HT1080 (cell line): Measurements from ENCODE around the gene SPECC1. TPM values are rescaled to one million over a fixed set of nuclear protein-coding genes. Genes with fewer than 3 reads are reported as not detected.
"Not testable (repeated sequence)": the region's sequence is repeated elsewhere in the genome, so short reads cannot be mapped to it uniquely, and the experiment has no call there.

ENCODE experiments used
- DNase-seq: peaks from one replicate; pipeline ENCODE4 v3.0.0-alpha.2; 2015; ENCODE audit warnings: low read depth
- polyA plus RNA-seq, 2 experiments: library from polyadenylated mRNA; depleted of rRNA; stranded (reverse); fragments of >200 nt; gene quantifications; 2 replicates each; pipeline ENCODE4 v1.2.3, GENCODE V29; 2015
- total RNA-seq: library from RNA; depleted of rRNA; stranded (reverse); fragments of >200 nt; shearing (Covaris generic); gene quantifications from 2 replicates; pipeline ENCODE4 v1.2.3, GENCODE V29; 2014; rRNA removed

SPECC1 gene
- 31.4 and 45.4 TPM in 2 replicates for total RNA-seq
- 14.6 and 20.4 TPM in 2 replicates for polyA plus RNA-seq (2015; cell fraction: cytosol; rRNA removed)
- polyA plus RNA-seq (2015; cell fraction: nucleus; rRNA removed) = 13.2 and 19.2 TPM in 2 replicates

GRCh38 chr17:20009302-20010098 lies at the start of gene SPECC1:
Gene SPECC1 (plus strand): TSS chr17:20009359. CDS start chr17:20096652, 87,293 bp downstream.
- DNase-seq = peak; percentile 83

GRCh38 chr17:19962954-19963353 lies 46.2 kb upstream of the SPECC1 start:
- not testable (repeated sequence) for DNase-seq

- DNase-seq = no peak
Measured at GRCh38 chr17:19973156-19973555, 36.0 kb upstream of the SPECC1 start.

- no peak for DNase-seq
Measured at GRCh38 chr17:19975601-19976000, 33.6 kb upstream of the SPECC1 start.

GRCh38 chr17:19977293-19978208 lies 31.6 kb upstream of the SPECC1 start, which contains the start of gene AKAP10:
Gene AKAP10 (minus strand): TSS chr17:19977828. CDS start chr17:19977679, 149 bp downstream.
- peak; percentile 79 for DNase-seq

GRCh38 chr17:19978209-19978802 lies 30.9 kb upstream of the SPECC1 start:
- DNase-seq = no peak

- DNase-seq = no peak
Measured at GRCh38 chr17:19978805-19979211, 30.4 kb upstream of the SPECC1 start.

GRCh38 chr17:19979917-19980770 lies 29.0 kb upstream of the SPECC1 start:
- no peak for DNase-seq

- no peak for DNase-seq
Measured at GRCh38 chr17:19986941-19987861, 22.0 kb upstream of the SPECC1 start.

GRCh38 chr17:19987897-19988296 lies 21.3 kb upstream of the SPECC1 start:
- DNase-seq = no peak

GRCh38 chr17:19991252-19991885 lies 17.8 kb upstream of the SPECC1 start:
- DNase-seq = no peak

- DNase-seq = peak; percentile 85
Measured at GRCh38 chr17:19992803-19993713, 16.1 kb upstream of the SPECC1 start.

- DNase-seq = no peak
Measured at GRCh38 chr17:19996086-19996485, 13.1 kb upstream of the SPECC1 start.

GRCh38 chr17:19996502-19996901 lies 12.7 kb upstream of the SPECC1 start:
- DNase-seq = peak; percentile 35

- DNase-seq = no peak
Measured at GRCh38 chr17:20008242-20009051, 712 bp upstream of the SPECC1 start.

- DNase-seq = no peak
Measured at GRCh38 chr17:20009052-20009301, 182 bp upstream of the SPECC1 start.
